NOMO-1 treated with dmso at 0.1 percent for 144 hours (cell line): ENCODE results near the gene TIMP2.
A peak's percentile ranks its signal among the peaks of the same experiment; 100 is the strongest.
"Not testable (repeated sequence)": the region's sequence is repeated elsewhere in the genome, so short reads cannot be mapped to it uniquely, and the experiment has no call there.

Experiments
- DNase-seq: peaks from one replicate; lab custom pipeline; 2025; ENCODE audit not compliant: unreplicated experiment; lab: John Stamatoyannopoulos, UW

TIMP2 gene

GRCh38 chr17:78873519-78874340 lies 51.5 kb downstream of the TIMP2 start:
- no peak for DNase-seq

- no peak for DNase-seq
Measured at GRCh38 chr17:78872486-78872885, 52.7 kb downstream of the TIMP2 start.

DNA sequence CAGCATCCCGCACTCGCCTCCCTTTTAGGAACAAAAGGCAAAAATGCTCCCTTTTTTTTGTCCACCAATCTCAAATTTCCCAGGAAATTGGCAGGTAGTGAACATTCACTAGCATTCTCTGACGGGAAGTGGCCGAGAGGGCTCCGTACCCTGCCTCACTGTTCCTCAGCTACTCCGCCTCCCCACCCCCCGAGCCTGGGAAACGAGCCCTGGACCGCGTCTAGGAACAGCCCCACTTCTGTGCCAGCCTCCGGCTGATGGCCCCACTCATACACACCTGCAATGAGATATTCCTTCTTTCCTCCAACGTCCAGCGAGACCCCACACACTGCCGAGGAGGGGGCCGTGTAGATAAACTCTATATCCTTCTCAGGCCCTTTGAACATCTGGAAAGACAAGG lies 54.6 kb downstream of the TIMP2 start:
- no peak for DNase-seq

GRCh38 chr17:78868391-78868790 lies 56.8 kb downstream of the TIMP2 start:
- DNase-seq: no peak

GRCh38 chr17:78867046-78867445 lies 58.1 kb downstream of the TIMP2 start:
- DNase-seq: not testable (repeated sequence)

DNA sequence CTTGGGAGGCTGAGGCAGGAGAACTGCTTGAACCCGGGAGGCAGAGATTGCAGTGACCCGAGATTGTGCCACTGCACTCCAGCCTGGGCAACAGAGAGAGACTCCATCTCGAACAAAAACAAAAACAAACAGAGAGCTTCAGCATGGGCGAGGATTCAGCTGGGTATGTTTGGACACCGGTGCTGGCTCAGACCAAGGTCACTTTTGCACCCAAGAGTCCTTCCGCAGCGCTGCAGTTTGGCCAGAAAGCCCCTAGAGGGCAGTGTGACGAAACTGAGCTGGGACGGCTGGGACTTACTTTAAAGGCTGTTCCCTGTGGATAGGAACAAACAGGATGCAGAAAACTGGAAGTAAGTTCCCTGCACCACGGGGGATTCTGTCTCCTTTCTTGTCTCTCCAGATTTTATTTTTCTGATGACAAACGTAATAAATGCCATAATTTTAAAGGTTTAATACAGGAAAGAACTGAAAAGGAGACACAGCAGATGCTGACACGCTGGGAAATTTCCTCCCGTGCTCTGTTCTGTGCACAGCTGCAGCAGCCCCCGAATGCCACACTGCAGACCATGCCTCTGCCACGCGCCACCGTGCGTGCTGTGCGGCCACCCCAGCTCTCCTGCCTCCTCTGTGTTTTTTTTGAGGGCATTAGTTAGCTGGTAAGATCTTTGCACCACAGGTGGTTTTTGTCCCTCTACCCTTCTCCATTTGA lies 59.4 kb downstream of the TIMP2 start:
- DNase-seq: no peak

GRCh38 chr17:78864117-78864516 lies 61.1 kb downstream of the TIMP2 start:
- no peak for DNase-seq

DNA sequence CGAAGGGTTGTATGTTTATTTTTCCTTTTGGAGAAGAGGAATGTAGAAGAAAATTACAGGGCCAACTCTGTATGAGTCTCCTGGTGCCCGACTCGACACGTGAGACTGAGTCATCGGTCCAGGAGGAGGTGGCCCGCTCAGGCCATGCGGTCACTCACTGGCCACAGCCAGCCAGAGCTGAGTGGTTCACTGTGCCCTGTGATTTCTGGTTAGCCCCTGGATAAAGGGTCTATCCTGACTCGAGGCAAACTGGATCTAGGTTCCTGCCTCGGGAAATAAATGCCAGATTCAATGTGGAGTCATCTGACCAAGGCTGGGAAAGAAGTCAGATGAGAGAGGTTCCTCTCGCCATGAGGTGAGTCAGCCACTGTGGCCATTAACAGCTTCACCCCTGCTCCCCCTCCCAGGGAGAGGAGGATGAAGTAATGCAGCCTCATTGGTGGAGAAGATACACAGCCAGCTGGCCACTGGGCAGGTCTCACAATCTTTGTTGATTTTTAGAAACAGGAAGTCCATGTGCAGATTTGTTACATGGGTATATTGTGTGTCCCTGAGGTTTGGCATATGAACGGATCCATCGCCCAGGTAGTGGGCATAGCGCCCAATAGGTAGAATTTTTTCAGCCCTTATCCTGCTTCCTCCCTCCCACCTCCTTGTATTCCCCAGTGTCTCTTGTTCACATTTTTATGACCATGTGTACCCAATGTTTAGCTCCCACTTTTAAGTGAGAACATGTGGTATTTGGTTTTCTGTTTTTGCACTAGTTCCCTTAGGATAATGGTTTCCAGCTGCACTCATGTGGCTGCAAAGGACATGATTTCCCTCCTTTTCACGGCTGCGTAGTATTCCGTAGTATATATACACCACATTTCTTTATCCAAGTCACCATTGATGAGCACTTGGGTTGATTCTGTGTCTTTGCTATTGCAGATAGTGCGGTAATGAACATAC lies 62.8 kb downstream of the TIMP2 start:
- peak; percentile 53 for DNase-seq

GRCh38 chr17:78861229-78861628 lies 64.0 kb downstream of the TIMP2 start:
- DNase-seq: no peak

- no peak for DNase-seq
Measured at GRCh38 chr17:78859051-78859450, 66.1 kb downstream of the TIMP2 start.

GRCh38 chr17:78857266-78857665 lies 67.9 kb downstream of the TIMP2 start:
- no peak for DNase-seq

GRCh38 chr17:78855561-78856165 lies 69.5 kb downstream of the TIMP2 start:
- no peak for DNase-seq

DNA sequence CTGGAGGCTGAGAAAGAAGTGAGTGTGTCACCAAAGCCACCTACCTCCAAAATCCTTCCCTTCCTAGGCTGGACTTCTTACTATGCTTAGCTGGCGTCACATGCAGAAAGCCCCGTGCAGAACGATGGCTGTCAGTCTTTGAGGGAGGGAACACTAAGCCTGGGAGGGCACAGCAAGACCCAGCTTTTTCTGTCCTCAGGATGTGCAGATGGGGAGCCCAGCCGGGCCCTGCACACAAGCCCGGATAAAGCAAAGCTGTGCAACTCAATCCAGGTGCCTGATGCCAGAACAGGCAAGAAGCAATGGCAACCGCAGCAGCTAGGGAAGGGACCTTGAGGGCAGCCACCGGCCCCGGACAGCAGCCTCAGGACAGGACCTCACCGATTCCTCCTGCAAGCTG lies 70.7 kb downstream of the TIMP2 start:
- no peak for DNase-seq

- no peak for DNase-seq
Measured at GRCh38 chr17:78853926-78854394, 71.2 kb downstream of the TIMP2 start.

DNA sequence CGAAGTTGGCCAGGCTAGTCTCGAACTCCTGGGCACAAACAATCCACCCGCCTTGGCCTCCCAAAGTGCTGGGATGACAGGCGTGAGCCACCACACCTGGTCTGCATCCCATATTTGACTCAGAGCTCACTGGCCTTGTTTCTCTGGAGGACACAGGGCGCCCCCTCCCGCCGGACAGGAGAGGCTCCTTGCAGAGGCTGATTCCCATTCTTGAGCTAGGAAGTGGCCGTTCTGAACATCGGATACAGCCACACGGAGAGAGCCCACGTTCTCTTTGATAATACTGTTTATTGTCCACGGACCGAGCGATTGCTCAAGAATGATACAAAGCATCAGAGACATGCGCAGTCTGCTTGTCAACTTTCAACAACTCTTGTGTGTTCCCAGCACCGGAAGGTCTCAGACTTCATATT lies 72.5 kb downstream of the TIMP2 start:
- no peak for DNase-seq

GRCh38 chr17:78849026-78849425 lies 76.2 kb downstream of the TIMP2 start:
- no peak for DNase-seq

GRCh38 chr17:78847052-78847451 lies 78.1 kb downstream of the TIMP2 start:
- DNase-seq: no peak

- DNase-seq: no peak
Measured at GRCh38 chr17:78844301-78845005, 80.7 kb downstream of the TIMP2 start.

DNA sequence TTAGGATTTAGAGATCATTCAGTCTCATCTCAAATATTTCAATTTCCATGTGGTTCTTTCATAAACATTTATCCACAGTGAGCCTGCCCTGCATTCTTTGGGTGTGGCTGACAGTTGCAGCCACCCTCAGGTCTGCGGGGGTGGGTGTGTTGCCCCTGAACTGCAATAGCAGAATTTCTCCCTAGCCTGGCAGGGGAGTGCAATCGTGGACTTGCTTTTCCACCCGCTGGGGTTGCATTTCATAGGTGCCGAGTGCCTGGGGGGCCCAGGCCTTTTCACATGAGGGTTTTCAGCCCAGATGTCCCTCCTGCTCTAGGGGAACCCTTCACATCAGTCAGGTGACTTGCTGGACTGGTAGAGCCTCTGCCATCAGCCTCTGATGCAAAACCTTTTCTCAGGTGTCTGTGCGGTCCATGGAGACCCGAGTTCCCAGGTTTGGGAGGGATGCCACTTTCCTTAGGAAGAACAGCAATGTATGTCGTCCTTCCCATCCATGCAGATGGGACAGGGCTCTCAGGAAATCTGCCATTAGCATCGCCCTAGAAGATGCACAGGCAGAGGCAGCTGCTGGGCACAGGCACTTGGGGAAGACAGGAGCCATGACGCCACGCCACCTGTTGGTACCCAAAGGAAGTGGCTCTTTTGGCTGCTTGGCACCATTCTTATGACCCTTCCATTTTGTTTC lies 82.2 kb downstream of the TIMP2 start:
- DNase-seq: no peak
